GM12873 (cell line): ENCODE data around the gene MAN1B1.

Source experiments
- TF ChIP-seq, protein P1 (sequence below): IDR thresholded peaks from 2 replicates; pipeline ENCODE4 v1.5.1; 2012; ENCODE audit warnings: low read depth, mild to moderate bottlenecking, moderate library complexity, low read length, control low read depth; ENCODE audit not compliant: insufficient read depth; ENCODE audit errors: missing control alignments

The MAN1B1 gene

DNA sequence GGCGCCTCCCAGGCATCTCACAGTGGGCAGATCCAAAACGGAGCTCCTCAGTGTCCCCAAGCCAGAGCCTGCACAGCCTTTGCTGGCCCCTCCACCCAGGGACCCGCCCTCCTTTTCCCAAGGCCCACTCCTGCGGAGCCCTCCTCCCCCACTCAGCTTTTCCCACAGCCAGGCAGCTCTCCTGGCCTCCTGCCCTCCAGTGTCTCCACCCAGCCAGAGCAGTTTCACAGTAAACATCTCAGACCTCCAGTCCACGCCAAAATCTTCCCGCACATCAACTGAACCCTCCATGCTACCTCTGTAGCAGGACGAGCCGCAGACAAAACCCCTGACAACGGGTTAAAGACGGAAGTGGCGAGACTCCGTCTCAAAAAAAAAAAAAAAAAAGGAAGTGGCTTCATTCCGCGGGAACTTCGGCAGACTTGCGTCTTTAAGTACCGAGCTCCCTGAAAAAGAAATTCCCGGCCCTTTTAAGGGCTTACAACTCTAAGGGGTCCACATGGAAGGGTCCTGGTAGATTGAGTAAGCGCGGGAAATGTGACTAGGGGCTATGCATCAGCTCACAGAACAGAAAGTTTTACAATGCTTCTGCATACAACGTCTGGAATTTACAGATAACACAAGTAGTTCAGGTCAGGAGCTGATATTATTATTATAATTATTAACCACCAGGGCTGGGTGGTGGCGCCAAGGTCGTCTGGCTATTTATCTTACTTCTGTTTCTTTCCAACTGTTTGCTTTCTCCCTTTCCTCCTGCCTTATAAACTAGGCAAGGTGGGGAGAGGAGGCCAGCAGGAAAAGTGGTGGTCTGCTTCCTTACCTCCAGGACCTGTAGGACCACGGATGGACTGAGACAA is 40.7 kb downstream of the MAN1B1 start:
- TF ChIP-seq, protein P1, sequence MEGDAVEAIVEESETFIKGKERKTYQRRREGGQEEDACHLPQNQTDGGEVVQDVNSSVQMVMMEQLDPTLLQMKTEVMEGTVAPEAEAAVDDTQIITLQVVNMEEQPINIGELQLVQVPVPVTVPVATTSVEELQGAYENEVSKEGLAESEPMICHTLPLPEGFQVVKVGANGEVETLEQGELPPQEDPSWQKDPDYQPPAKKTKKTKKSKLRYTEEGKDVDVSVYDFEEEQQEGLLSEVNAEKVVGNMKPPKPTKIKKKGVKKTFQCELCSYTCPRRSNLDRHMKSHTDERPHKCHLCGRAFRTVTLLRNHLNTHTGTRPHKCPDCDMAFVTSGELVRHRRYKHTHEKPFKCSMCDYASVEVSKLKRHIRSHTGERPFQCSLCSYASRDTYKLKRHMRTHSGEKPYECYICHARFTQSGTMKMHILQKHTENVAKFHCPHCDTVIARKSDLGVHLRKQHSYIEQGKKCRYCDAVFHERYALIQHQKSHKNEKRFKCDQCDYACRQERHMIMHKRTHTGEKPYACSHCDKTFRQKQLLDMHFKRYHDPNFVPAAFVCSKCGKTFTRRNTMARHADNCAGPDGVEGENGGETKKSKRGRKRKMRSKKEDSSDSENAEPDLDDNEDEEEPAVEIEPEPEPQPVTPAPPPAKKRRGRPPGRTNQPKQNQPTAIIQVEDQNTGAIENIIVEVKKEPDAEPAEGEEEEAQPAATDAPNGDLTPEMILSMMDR: no peak

- TF ChIP-seq, protein P1: no peak
Measured at GRCh38 chr9:137128158-137128861, 41.5 kb downstream of the MAN1B1 start.

DNA sequence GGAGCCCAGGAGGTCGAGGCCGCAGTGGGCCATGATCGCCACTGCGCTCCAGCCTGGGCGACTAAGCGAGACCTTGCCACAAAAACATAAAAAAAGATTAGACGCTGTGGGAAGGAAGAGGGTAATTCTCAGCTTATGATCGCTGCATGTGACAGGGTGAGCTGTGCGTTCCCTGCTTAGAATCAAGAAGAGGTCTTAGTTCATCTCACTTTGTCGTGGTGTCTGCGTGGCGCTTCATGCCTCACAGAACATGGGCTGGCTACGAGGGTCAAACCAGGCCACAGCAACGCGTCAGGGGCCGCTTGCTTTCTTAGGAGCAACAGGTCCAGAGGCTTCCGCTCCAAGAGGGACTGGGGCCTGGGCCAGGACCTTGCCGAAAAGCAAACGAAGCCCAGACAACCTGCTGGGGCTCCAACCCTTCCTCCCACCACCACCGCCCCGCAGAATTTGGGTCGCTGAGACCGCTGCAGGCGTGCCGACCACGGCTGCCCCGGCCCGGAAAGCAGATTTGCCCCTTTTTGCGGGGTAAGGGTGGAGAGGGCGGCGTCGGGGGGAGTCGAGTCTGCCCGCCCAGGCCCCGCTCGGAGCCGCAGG is 42.2 kb downstream of the MAN1B1 start:
- TF ChIP-seq, protein P1: no peak

GRCh38 chr9:137129456-137130175 is 42.8 kb downstream of the MAN1B1 start:
- TF ChIP-seq, protein P1: no peak

DNA sequence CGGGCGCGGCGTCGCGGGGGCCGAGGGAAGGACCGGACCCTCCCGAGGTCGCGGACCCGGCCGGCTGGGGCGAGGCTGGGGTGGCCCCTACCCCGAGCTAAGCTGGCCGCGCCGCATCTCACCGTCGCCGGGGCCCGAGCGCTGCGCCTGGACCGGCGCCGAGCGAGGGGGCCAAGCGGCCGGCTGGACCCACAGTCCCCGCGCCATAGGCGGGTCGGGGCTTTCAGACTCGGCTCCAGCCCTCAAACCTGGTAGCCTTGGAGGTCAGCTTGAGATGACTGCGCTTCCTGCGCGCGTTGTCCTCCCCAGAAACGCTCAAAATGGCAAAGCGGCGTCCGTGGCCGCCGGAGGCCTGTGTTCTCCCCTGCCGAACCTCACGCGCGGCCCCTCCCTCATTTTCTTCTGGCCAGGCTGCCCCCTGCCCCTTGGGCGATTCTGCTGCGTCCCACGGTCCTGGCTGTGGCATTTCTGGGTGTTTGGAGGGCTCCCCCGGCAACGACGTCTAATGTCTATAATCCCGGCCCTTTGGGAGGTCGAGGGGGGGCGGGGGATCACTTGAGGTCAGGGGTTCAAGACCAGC is 43.5 kb downstream of the MAN1B1 start:
- TF ChIP-seq, protein P1: no peak

DNA sequence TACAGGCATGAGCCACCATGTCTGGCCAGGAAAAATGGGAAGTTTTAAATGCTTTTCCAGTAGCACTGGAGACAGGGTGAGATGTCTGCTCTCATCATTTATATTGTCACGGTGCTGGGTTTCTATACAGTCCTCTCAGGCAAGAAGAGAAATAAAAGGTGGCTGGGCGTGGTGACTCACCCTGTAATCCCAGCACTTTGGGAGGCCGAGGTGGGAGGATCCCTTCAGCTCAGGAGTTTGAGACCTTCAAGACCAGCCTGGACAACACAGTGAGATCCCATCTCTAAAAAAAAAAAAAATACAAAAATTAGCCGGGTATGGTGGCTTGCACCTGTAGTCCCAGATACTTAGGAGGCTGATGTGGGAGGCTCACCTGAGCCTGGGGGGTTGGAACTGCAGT is 47.4 kb downstream of the MAN1B1 start:
- TF ChIP-seq, protein P1: no peak
